Measurements from ENCODE around the gene DYRK1A. TPM values are rescaled to one million over a fixed set of nuclear protein-coding genes. Genes with fewer than 3 reads are reported as not detected.

DYRK1A gene
- total RNA-seq, 1 donor from 2014 or later = 82.1 TPM

- DNase-seq = no peak
Measured at GRCh38 chr21:37566790-37567615, 200.4 kb downstream of the DYRK1A start.

- no peak for DNase-seq
Measured at GRCh38 chr21:37568415-37568814, 201.8 kb downstream of the DYRK1A start.

GRCh38 chr21:37568916-37569315, 202.3 kb downstream of the DYRK1A start:
- no peak for DNase-seq

- DNase-seq = no peak
Measured at GRCh38 chr21:37571442-37571841, 204.9 kb downstream of the DYRK1A start.

GRCh38 chr21:37574316-37574715, 207.7 kb downstream of the DYRK1A start:
- DNase-seq = no peak

GRCh38 chr21:37574751-37575150, 208.2 kb downstream of the DYRK1A start:
- no peak for DNase-seq

- no peak for DNase-seq
Measured at GRCh38 chr21:37575580-37575979, 209.0 kb downstream of the DYRK1A start.

Other genes starting within 250 kb of the DYRK1A start
- gene VPS26C, start 99.4 kb upstream of the DYRK1A start, total RNA-seq = 47.7 TPM